GM18517 (cell line): ENCODE data around the gene ATL2.
A peak's percentile ranks its signal among the peaks of the same experiment; 100 is the strongest.
"Not testable (repeated sequence)": the region's sequence is repeated elsewhere in the genome, so short reads cannot be mapped to it uniquely, and the experiment has no call there.

Experiments
- ATAC-seq: cut with Tn5 transposase; IDR thresholded peaks from one replicate; pipeline ENCODE4 v1.9.1; 2021; ENCODE audit warnings: mild to moderate bottlenecking, moderate library complexity; ENCODE audit not compliant: unreplicated experiment

The ATL2 gene

DNA sequence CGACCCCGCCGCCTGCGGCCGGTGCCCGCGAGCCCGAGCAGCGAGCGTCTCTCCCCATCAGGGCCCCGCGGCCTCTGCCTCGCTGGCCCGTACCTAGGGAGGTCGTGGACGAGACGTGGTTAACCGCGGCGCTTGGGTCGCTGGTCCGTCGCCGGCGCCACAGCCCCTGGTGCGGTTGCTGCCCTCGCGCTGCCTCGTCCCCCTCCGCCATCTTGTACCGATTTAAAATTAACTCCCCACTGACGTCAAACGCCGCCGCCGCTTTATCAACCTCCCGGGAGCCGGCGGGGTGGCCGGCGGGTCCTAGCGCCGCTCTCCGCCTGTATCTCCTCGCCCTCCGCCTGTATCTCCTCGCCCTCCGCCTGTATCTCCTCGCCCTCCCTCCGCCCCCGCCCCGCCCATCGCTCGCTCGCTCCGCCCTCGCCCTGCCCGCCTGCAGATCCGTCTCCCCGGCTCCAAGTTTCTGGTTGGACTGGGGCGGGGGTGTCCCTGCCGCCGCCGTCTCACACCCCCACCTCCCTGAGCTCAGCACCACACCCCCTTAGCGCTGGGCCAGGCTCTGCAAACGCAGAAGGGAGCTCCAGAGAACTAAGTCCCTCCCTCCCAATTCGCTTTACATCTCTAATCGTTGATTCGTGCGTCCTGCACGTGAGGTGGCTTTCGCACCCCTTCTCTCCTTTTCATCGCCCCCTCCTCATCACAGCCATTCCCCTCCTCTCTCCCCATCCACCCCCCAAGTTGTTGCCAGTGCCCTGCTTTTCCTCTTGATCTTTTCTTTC is at the start of gene ATL2:
Gene ATL2, minus strand, starts transcription at position 224 of the 779 bp plus-strand sequence. Its CDS starts 13 bp downstream, at position 211.
- ATAC-seq, result peak; percentile 82

DNA sequence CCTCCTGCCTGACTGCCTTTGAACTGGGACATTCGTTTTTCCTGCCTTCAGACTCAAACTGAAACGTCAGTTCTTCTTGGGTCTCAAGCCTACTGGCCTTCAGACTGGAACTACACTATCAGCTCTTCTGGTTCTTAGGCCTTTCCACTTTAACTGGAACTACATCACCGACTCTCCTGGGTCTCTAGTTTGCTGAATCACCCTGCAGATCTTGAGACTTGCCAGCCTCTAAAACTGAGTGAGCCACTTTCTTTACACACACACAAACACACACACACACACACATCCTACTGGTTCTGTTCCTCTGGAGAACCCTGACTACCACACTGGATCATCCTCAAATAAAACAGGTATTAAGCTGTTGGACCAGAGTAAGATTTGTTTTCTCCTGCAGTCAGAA is 46.7 kb upstream of the ATL2 start:
- no peak for ATAC-seq

DNA sequence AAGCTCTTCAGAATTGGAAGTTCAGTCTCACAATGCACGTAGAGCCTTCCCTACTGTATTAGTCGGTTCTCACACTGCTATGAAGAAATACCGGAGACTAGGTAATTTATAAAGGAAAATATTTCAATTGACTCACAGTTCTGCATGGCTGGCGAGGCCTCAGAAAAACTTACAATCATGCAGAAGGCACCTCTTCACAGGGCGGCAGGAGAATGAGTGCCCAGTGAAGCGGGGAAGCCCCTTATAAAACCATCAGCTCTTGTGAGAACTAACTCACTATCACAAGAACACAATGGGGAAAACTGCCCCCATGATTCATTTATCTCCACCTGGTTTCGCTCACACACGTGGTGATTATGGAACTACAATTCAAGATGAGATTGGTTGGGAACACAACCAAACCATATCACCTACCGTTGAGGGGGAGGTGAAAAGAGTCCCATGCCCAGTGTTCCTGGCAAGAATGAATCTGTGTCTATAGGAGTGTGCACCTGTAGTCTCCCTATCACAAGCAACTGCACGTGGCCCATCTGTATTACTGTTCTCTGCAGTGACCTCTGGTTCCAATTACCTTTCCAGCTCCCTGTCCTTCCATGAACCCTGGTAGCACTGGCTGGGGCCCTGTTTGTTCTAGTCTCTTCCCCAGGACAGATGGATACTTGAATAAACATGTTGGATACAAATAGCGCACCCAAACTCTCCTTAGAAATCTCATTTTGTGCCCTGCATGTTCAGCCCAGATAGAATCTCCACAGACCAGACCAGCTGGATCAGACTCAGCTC is 44.4 kb upstream of the ATL2 start:
- ATAC-seq, result no peak

DNA sequence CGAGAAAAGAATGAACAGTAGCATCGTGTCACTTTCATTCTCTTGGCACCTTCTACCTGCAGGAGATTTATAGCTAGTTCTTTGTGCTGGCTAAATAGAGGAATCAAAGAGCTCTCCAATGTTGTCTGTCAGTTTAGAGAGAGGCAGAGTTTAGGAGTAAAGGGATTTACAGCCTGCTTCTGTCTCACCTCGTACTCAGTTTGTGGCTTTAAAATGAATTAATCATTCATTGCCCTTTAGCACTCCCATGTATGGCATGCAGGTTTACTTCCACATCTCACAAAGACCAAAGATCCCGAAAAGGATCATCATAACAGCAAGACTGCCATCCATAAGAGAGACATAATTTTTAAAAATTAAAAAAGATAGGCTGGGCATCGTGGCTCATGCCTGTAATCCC is 42.4 kb upstream of the ATL2 start:
- no peak for ATAC-seq

DNA sequence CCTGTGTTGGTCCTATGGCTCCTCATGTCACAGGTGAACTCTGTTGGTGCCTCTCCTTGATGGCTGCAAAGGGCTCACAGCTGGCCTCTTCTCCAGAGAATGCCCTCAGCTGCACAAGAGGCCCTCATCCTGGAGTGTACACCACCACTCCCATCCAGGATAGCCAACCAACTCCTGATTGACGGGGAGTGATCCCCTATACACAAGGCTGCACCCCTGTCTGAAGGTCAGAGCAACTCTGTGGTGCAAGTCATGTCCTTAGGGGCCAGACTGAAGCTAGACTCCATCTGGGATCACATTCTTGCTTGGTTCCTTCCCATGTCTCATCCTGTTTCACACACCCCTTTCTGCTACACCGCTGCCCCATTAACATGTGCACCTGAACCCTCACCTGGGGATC is 41.7 kb upstream of the ATL2 start:
- ATAC-seq, result no peak

DNA sequence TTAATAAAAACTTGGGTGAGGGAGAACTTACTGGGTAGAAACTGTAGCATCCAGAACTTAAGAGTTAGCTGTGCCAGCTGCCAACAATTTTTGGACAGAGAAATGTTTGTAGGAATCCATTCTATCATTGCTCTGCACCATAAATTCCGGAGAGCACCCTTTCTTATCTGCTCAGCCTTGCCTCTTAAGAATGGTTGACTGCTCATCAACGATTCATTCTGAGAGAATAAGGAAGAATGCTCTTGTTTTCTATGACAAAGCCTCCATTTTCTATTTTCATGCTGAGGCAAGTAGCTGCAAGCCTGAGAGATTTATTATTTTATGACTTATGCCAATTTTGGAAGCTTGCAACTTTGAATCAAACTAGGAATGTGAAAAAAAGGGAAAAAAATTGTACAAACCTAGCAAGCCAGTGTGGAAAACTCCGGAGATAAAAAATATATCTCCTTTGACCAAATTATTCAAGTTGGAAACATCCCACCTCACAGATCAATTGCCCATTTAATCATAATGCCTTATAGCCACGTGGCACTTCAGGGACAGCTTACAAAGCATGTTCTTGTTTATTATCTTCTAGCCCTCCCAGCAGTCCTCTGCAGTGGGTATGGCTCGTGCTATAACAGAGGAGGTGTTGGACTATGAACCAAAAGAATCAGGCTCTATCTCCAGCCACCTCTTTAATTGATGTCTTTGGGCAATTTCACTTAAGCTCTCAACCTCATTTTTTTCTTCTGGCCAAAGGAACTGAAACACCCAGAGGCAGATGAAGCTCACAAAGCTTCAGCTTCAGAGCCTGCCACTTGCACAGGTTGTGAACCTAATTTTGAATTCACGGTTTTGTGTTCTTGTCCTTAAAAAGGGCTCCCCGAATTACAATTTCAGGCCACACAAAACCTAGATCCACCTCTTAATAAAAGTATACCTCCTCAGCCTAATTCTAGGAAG is 40.9 kb upstream of the ATL2 start:
- no peak for ATAC-seq

DNA sequence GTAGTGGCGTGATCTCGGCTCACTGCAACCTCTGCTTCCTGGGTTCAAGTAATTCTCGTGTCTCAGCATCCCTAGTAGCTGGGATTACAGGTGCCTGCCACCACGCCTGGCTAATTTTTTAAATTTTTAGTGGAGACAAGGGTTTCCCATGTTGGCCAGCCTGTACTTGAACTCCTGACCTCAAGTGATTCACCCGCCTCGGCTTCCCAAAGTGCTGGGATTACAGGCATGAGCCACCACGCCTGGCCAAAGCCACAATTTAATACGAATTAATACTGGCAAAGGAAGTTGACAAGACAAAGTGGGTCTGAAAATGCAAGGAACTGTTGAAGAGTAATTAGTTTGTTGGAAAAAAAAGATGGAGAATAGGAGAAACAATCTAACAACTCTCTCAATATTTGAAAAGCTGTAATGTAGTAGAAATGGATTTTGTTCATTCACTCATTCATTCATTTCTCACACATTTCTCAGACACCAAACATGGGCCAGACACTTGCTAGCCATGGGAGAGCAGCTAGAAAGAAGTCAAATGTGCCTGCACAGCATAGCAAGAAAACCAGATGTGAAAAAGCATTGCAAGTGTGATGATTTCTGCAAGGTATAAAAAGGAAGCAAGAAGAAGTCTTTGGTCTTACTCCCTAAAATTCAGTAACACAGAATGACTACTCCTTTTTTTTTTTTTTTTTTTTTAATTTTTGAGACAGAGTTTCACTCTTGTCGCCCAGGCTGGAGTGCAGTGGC is 39.4 kb upstream of the ATL2 start:
- no peak for ATAC-seq

DNA sequence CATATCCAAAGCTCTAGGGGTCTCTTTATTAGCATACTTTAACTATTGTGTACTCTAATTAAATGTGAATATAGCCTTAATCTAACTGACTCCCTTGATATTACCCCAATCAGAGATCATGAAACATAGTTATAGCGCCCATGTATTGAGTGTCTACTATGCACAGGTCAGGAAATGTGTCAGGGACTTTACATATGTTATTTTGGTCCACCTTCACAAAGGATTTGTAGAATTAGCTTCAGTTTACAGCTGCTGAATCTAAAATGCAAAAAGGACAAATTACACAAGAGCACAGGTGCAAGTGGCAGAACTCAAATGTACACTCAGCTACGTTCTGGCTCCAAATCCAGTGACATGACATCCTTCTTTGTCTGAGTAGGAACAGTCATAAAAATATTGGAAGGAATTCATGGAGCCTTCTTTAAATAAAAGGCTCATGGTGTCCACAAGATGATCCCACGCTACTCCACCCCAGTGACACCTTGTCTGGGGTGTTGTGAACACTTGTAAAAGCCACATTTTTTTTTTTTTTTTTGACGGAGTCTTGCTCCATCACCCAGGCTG is 38.7 kb upstream of the ATL2 start:
- ATAC-seq, result no peak

DNA sequence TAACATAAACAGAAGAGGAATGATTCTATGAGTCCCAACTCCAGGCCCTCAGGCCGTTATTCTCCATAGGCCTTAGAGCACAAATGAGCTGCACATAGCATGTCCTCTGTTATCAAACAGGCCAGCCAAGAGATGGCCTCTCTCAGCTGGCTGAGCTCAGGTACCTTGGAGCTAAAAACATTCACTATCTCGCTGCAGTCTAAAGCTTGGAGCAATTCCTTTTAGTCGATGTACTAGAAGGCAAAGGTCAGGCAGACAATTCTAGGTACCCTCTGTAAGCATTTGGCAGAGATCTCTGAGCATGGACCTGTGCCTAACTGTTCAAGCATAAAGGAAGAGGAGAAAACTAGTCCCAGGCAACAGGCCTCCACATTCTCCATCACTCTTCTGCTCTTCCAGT is 38.0 kb upstream of the ATL2 start:
- ATAC-seq, result no peak

DNA sequence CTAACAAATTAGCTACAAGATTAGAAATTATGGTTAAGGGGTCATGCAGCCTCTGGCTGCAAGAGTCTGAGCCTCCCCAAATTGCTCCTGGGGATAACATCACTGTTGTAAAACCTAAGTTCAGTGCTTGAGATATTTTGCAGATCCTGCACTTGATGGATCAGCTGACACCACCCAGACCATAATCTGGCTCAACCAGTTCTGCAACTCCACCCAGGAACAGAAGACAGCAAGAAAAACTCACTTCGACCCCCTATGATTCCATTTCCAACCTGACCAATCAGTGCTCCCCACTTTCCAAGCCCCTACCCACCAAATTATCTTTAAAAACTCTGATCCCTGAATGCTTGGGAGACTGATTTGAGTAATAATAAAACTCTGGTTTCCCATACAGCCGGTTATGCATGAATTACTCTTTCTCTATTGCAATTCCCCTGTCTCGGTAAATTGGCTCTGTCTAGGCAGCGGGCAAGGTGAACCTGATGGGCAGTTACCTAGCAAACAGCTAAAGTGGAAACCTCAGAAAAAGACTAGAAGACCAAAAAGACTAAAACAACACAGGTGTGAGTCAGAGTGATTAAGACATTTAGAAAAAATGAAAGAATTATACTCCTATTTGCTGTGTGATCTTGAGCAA is 35.3 kb upstream of the ATL2 start:
- ATAC-seq, result not testable (repeated sequence)

DNA sequence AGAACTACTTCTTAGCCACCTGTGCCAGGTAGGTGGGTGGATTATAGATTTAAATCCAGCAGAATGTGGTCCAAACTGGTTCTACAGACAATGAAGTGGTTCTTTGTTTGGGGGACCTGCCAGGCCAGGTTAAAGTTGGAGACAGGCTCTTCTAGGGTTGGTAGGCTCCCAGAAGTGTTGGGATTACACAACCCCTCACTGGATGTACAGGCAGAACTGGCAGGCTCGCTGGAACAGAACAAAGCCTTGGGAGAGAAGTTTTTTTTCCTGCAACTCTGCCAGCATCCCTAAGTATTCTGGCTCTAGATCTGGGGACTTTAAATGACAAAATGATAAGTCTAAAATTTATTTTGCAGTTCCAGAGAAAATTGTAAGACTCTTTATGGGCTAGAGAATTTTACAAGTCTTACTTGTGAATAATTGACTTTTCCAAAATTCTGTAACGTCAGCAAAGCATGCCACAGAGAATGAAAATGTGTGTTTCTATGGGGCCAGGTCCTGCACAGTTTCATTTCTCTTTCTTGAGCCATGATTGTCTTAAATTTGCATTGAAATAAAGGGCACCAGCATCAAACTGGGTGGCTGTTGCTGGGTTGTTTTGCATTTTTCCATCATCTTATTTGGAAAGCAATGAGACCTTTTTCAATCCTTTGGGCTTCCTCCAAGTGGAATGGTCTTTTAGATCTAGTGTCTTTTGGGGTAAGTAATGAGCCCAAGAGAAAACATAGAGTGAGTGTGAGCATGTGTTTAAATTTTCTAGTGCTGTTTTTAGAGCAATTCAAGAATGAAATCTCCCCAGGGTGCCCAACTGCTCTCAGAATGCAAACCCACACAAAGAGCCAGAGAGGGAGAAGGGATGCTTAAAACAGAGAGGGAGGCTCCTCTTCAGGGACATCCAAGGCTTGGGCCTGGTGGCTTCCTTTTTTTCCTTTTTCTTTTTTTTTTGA is 32.4 kb upstream of the ATL2 start:
- ATAC-seq, result peak; percentile 89

DNA sequence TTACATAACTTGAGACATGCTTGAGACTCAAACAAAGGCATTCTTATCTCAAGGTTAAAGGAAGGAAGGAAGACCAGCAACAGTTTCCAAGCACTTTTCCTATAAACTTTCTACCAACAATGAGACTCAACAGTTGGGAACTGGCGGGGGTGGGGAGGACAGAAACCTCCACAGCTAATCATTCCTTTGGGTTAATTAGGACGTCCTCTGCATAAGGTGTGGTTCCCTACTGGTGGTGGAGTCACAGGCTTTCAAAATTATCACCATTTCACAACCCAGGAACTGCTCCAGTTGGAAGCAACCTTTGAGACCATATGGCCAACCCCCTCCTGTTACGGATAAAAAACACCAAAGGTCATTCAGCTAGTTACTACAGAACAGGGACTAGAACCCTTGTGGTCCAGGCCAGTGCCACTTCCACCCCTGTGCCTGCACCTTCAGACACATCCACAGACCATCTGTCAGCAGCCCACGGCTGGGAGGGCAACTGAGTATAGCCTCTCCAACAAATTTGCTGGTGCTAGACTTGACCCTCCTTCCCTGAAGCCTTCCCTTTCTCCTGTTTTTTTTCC is 30.1 kb upstream of the ATL2 start:
- ATAC-seq, result no peak

DNA sequence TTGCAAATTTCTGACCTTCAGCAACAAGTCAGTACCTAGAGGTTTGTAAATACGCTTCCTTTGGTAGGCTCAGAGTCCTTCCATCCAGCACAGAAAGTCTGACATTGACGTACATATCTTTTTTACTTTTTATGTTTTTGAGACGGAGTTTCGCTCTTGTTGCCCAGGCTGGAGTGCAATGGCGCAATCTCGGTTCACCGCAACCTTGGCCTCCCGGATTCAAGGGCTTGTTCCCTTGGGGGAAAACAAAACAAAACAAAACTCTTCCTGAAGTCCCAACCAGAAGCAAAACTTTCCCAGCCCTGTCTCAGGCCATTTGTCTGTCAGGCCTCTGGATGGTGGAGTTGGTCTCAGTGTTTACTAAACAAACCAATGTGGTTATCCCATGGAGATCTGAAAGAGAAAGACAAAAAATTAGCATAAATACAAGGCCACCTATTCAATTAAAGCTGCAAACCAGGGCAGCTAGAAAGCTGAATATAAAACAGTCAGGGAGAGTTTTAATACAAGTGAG is 29.6 kb upstream of the ATL2 start:
- ATAC-seq, result no peak

DNA sequence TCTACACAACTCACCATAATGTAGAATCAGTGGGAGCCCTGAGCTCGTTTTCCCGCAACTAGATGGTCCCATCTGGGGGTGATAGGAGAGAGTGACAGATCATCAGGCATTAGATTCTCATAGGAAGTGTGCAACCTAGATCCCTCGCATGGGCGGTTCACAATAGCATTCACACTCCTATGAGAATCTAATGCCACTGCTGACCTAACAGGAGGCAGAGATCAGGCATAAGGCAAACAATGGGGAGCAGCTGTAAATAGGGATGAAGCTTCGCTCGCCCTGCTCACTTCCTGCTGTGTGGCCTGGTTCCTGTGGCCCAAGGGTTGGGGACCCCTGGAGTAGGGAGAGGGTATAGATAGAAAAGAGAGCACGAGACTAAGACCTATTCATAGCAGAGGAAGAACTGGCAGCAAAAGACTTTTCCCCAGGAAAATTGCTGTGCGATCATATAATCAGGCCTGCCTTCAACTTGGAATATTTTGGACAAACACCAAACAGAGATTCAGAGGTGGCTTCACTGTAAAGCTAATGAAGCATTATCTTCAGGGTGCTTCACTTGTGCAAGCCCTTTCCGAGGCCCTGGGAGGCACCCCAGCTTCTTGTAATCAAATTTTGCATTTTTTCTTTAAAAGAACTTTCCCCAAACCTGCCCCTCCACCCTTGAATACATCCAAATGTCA is 29.0 kb upstream of the ATL2 start:
- ATAC-seq, result no peak

DNA sequence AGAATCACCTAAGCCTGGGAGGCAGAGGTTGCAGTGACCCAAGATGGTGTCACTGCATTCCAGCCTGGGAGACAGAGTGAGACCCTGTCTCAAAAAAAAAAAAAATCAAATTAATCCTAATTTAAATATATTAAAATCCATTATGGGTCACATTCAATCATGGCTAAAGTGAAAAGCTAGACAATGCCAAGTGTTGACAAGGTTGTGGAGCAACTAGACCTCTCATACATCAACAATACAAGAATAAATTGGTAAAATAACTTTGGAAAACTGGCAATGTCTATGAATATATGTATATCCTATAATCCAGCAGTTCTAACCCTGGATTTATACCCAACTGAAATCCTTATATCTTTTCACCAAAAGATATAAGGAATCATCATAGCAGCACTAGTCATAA is 23.4 kb upstream of the ATL2 start:
- ATAC-seq, result no peak

DNA sequence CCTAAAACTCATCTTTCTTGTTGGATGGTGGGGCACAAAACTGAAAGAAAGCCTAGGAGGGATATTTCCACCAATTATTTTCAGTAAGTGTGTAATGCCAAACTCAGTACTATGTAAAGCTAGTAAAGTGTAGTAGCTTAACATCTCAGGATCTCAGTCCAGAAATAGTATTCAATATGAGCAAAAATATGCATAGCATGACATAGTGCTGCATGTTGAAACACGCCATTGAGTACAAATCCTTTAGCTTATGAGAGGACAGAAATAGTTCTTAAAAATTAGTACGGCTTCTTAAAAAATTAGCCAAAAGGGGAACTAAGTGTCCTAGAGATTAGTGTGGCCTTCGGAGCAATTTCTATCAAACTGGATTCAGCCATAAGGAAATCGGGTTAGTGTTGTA is 21.7 kb upstream of the ATL2 start:
- no peak for ATAC-seq

DNA sequence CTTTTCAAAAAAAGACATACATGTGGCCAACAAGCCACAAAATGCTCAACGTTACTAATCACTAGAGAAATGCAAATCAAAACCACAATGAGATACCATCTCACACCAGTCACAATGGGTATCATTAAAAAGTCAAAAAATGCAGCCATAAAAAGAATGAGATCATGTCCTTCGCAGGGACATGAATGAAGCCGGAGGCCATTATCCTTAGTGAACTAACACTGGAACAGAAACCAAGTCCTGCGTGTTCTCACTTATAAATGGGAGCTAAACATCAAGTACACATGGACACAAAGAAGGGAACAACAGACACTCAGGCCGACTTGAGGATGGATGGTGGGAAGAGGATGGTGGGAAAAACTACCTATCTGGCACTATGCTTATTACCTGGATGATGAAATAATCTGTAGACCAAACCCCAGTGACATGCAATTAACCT is 17.8 kb upstream of the ATL2 start:
- ATAC-seq, result peak; percentile 53
